T-helper 2 cell treated with Interferon-gamma antibody and Interleukin-4, amounts not matched to agents 5 μg/mL and 100 μg/mL, for 36 hours (primary cell): Measurements from ENCODE around the gene MLXIP.
A peak's percentile ranks its signal among the peaks of the same experiment; 100 is the strongest.
"Not testable (repeated sequence)": the region's sequence is repeated elsewhere in the genome, so short reads cannot be mapped to it uniquely, and the experiment has no call there.

Source experiments
- DNase-seq: peaks from one replicate; pipeline ENCODE4 v3.0.0; 2021; ENCODE audit warnings: low spot score
- H3K27ac Mint-ChIP-seq: one replicate; pipeline ENCODE4 v1.8.0; 2021; ENCODE audit warnings: mild to moderate bottlenecking, mixed read lengths
- H3K27me3 Mint-ChIP-seq: one replicate; pipeline ENCODE4 v1.8.0; 2021; ENCODE audit warnings: low read depth, mixed read lengths
- H3K36me3 Mint-ChIP-seq: one replicate; pipeline ENCODE4 v1.8.0; 2021; ENCODE audit warnings: low read depth, mixed read lengths
- H3K4me1 Mint-ChIP-seq: one replicate; pipeline ENCODE4 v1.8.0; 2021; ENCODE audit warnings: low read depth, mixed read lengths
- H3K4me3 Mint-ChIP-seq: one replicate; pipeline ENCODE4 v1.8.0; 2022; ENCODE audit warnings: mild to moderate bottlenecking, moderate library complexity, mixed read lengths
- H3K9me3 Mint-ChIP-seq: one replicate; pipeline ENCODE4 v1.8.0; 2021; ENCODE audit warnings: mixed read lengths

The MLXIP gene

GRCh38 chr12:122045262-122045661 lies 33.3 kb upstream of the MLXIP start:
- Mint-ChIP-seq H3K4me3 (no peak overlapping the region), H3K4me1 (no peaks in the 10 kb centered on the region), H3K27me3 (no peaks in the 10 kb centered on the region), H3K9me3 (no peaks in the 10 kb centered on the region), H3K27ac (no peak overlapping the region), H3K36me3 (peaks cover 12% of the 10 kb centered on the region)
- DNase-seq, result no peak

DNA sequence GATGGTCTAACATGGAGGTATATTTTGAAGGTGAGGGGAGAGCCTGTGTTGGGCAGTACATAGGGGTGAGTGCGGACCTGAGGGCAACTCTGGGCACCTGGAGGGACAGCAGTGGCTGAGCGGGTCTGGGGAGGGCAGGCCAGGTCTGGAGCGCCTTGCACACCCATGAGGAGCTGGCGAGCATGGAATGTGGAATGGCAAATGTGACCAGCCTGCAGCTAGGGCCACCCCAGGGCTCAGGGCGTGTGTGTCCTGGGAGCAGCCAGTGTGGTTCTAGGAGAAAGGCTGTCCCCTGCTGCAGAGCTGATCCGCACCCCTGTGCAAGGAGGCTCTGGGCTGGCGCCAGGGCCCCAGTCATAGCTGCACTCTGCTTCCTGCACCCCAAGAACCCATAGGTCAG lies 32.4 kb upstream of the MLXIP start:
- Mint-ChIP-seq H3K9me3 (no peaks in the 10 kb centered on the region), H3K4me3 (no peak overlapping the region), H3K36me3 (peaks cover 12% of the 10 kb centered on the region), H3K27ac (no peak overlapping the region), H3K4me1 (no peaks in the 10 kb centered on the region), H3K27me3 (no peaks in the 10 kb centered on the region)
- no peak for DNase-seq

- Mint-ChIP-seq H3K4me1 (no peaks in the 10 kb centered on the region), H3K27ac (peak overlapping the region; percentile 26)
Measured at GRCh38 chr12:122048151-122048550, 30.4 kb upstream of the MLXIP start.

GRCh38 chr12:122049827-122050226 lies 28.7 kb upstream of the MLXIP start:
- Mint-ChIP-seq H3K4me1 (peaks cover 4% of the 10 kb centered on the region), H3K9me3 (no peaks in the 10 kb centered on the region), H3K4me3 (no peak overlapping the region), H3K27ac (no peak overlapping the region), H3K36me3 (peaks cover 6% of the 10 kb centered on the region), H3K27me3 (no peaks in the 10 kb centered on the region)
- DNase-seq, result no peak

More at GRCh38 chr12:122048151-122048550, 30.4 kb upstream of the MLXIP start:
- no peak overlapping the region for H3K4me3 Mint-ChIP-seq
- DNase-seq, result no peak
- peaks cover 12% of the 10 kb centered on the region for H3K36me3 Mint-ChIP-seq
- no peaks in the 10 kb centered on the region for H3K27me3 Mint-ChIP-seq
- no peaks in the 10 kb centered on the region for H3K9me3 Mint-ChIP-seq

DNA sequence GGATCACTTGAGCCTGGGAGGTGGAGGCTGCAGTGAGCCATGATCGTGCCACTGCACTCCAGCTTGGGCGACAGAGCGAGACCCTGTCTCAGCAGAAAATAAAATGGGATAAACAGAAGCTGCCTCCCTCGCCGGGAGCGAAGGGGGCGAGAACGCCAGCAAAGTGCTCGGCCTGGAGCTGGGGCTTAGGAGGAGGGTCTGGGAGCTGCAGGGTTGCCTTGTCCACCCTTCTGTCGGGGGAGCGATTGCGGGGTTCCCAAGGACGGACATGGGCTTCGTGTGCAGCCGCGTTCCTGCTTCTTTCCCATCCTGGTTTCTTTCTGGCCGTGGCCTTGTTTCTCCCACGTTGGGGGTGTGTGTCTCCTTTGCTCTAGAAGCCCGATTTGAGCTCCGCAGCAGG lies 27.9 kb upstream of the MLXIP start:
- no peaks in the 10 kb centered on the region for H3K27me3 Mint-ChIP-seq
- no peak for DNase-seq
- H3K4me1 Mint-ChIP-seq, result peaks cover 4% of the 10 kb centered on the region
- no peaks in the 10 kb centered on the region for H3K9me3 Mint-ChIP-seq
- peaks cover 2% of the 10 kb centered on the region for H3K36me3 Mint-ChIP-seq
- no peak overlapping the region for H3K4me3 Mint-ChIP-seq
- H3K27ac Mint-ChIP-seq, result no peak overlapping the region

DNA sequence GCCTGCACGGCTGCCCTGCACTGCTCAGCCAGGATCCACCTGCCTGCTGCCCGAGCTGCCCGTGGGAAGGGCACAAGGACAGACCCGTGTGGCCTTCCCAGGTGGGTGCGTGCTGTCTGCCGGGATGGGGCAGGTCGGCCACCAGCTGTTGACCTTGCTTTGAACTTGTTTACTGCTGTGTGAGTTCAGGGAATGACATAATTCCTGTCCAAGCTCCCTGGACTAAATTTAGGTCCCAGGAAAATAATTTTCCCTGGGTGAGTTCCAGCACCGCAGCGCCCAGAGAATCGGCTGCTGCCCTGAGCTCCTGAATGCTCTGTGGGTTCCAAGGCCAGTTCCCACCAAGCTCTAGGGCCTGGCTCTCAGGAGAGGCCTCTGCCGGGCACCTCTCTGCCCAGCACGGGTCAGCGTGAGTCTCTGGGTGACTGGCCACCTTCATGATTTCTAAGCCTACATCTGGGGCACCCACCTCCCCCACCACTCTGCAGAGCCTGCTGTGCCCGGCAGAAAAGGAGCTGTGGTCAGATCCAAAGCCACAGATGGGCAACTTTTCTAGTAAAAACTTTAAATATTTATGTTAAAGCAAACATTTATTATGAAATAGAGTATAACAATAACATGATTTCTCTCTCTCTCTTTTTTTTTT lies 27.2 kb upstream of the MLXIP start:
- no peak for DNase-seq
- peaks cover 2% of the 10 kb centered on the region for H3K36me3 Mint-ChIP-seq
- no peaks in the 10 kb centered on the region for H3K27me3 Mint-ChIP-seq
- H3K27ac Mint-ChIP-seq, result no peak overlapping the region
- no peaks in the 10 kb centered on the region for H3K9me3 Mint-ChIP-seq
- no peak overlapping the region for H3K4me3 Mint-ChIP-seq
- peaks cover 4% of the 10 kb centered on the region for H3K4me1 Mint-ChIP-seq

- no peak overlapping the region for H3K27ac Mint-ChIP-seq
Measured at GRCh38 chr12:122052285-122052684, 26.3 kb upstream of the MLXIP start.

DNA sequence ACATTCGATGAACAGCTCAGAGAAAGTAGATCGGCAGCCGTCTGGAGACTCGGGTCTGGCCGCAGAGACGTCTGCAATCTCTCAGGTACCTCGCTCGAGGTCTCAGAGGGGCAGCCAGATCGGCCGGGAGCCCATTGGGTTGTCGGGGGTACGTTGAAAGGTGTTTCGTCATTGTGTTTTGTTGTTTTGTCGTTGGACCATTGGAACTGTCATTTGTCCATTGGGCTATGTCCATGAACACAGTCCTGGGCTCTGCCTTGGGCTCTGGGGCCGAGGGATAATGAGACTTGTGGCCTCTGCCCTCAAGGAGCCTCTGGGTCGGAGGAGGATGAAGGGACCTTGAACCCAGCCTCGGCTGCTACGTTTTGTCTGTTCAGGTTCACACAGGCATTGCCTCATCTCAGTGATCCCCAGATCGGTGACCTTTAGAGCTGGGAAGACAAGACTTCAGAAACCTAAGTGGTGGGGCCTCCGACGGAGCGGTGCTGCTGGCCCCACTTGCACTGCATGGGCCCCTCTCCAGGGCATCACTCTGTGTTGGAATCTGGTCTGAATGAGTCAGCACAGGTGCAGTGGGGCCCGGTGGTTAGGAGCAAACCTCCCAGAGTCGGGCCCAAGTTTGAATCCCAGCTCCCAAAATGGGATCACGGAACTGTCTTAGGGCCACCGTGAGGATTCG lies 23.6 kb upstream of the MLXIP start:
- H3K4me3 Mint-ChIP-seq, result no peak overlapping the region
- H3K36me3 Mint-ChIP-seq, result no peaks in the 10 kb centered on the region
- H3K9me3 Mint-ChIP-seq, result no peaks in the 10 kb centered on the region
- H3K27ac Mint-ChIP-seq, result no peak overlapping the region
- DNase-seq, result no peak
- H3K4me1 Mint-ChIP-seq, result peaks cover 4% of the 10 kb centered on the region
- H3K27me3 Mint-ChIP-seq, result no peaks in the 10 kb centered on the region

More at GRCh38 chr12:122052285-122052684, 26.3 kb upstream of the MLXIP start:
- H3K27me3 Mint-ChIP-seq, result no peaks in the 10 kb centered on the region
- DNase-seq, result no peak
- H3K9me3 Mint-ChIP-seq, result no peaks in the 10 kb centered on the region
- H3K4me1 Mint-ChIP-seq, result peaks cover 4% of the 10 kb centered on the region
- no peak overlapping the region for H3K4me3 Mint-ChIP-seq
- H3K36me3 Mint-ChIP-seq, result peaks cover 2% of the 10 kb centered on the region

DNA sequence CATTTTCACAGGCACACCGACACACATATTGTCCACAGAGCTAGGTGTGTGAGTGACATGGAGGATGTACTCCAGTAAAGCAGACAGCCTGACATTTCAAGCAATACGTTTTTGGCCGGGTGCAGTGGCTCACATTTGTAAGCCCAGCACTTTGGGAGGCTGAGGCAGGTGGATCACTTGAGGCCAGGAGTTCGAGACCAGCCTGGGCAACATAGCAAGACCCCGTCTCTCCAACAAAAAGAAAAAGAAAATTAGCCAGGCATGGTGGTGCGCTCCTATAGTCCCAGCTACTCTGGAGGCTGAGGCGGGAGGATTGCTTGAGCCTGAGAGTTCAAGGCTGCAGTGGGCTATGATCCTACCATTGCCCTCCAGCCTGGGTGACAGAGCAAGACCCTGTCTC lies 22.1 kb upstream of the MLXIP start:
- H3K27me3 Mint-ChIP-seq, H3K9me3 Mint-ChIP-seq, H3K4me3 Mint-ChIP-seq, H3K36me3 Mint-ChIP-seq, H3K27ac Mint-ChIP-seq, DNase-seq, H3K4me1 Mint-ChIP-seq: not testable (repeated sequence)

GRCh38 chr12:122057007-122057735 lies 21.4 kb upstream of the MLXIP start:
- Mint-ChIP-seq H3K36me3 (peaks cover 2% of the 10 kb centered on the region), H3K4me3 (no peak overlapping the region), H3K27ac (peak overlapping the region; percentile 22), H3K9me3 (no peaks in the 10 kb centered on the region), H3K27me3 (no peaks in the 10 kb centered on the region), H3K4me1 (peaks cover 4% of the 10 kb centered on the region)
- DNase-seq, result no peak

DNA sequence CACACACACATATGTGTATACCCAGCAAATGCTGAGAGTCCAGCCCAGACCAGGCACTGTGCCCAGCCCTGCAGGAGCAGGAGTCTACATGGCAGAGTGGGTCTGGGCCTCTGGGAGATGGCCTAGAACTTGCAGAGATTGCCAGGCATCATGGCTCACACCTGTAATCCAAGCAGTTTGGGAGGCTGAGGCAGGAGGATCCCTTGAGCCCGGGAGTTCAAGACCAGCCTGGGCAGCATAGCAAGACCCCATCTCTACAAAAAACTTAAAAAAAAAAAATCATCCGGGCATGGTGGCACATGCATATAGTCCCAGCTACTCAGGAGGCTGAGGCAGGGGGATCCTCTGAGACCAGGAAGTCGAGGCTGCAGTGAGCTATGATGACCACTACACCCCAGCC lies 20.8 kb upstream of the MLXIP start:
- H3K4me1 Mint-ChIP-seq, result peaks cover 4% of the 10 kb centered on the region
- DNase-seq, result no peak
- peaks cover 2% of the 10 kb centered on the region for H3K36me3 Mint-ChIP-seq
- H3K4me3 Mint-ChIP-seq, result no peak overlapping the region
- no peaks in the 10 kb centered on the region for H3K9me3 Mint-ChIP-seq
- H3K27ac Mint-ChIP-seq, result no peak overlapping the region
- H3K27me3 Mint-ChIP-seq, result no peaks in the 10 kb centered on the region

DNA sequence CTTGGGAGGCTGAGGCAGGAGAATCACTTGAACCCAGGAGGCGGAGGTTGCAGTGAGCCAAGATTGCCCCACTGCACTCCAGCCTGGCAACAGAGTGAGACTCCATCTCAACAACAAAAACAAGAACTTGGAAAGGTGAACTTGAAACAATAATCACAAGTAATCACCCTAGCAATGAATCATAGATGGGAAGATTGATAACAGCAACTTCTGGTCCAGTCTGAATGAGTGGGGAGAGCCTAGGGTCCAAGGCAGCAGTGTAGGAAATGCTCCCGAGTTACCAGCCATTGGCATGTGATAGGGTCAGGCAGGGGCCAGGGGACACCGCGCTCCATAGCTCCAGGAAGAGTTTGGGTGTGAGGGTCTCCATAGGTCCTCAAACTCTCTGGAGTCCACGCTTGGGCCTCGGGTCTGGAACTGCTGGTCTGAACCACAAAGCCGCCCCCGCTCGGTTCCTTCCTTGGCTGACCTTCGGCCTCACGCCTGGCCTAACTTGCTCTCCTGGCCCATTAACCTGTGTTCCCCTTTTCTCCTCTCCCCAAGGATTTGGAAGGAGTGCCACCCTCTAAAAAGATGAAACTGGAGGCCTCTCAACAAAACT lies 19.9 kb upstream of the MLXIP start:
- DNase-seq, result no peak
- Mint-ChIP-seq H3K9me3 (no peaks in the 10 kb centered on the region), H3K27me3 (no peaks in the 10 kb centered on the region), H3K27ac (no peak overlapping the region), H3K36me3 (peaks cover 2% of the 10 kb centered on the region), H3K4me1 (peaks cover 12% of the 10 kb centered on the region), H3K4me3 (no peak overlapping the region)

GRCh38 chr12:122059203-122059960 lies 19.2 kb upstream of the MLXIP start:
- H3K36me3 Mint-ChIP-seq, result peaks cover 2% of the 10 kb centered on the region
- peaks cover 12% of the 10 kb centered on the region for H3K4me1 Mint-ChIP-seq
- no peak overlapping the region for H3K4me3 Mint-ChIP-seq
- no peaks in the 10 kb centered on the region for H3K27me3 Mint-ChIP-seq
- no peak for DNase-seq
- H3K9me3 Mint-ChIP-seq, result no peaks in the 10 kb centered on the region
- no peak overlapping the region for H3K27ac Mint-ChIP-seq
